ENCODE measurements around the gene CCL18. TPM values are rescaled to one million over a fixed set of nuclear protein-coding genes. Genes with fewer than 3 reads are reported as not detected.

Gene CCL18
- total and polyA plus RNA-seq, 10 of the 15 experiments (the other 5 are each of a cell fraction or from before 2014, with no cell fraction given) = 0.26 TPM; not detected in 9

DNA sequence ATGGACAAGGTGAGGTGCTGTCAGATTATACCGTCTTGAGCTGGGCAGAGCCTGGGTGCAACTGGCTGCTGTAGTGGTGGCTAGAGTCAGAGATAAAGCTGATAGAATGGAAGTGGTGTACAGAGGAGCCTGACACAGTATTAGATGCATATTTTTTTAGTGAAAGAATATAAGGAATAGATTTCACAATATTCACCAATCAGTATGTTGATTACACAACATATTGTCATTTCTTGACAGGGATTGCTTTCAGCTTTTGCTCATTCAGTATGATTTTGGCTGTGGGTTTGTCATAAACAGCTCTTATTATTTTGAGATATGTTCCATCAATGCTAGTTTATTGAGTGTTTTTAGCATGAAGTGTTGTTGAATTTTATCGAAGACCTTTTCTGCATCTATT lies 44.6 kb upstream of the CCL18 start:
- FAIRE-seq (no peak), ATAC-seq (no peak), DNase-seq (ENCODE audit: low read depth, low spot score) (no peak)
- in situ Hi-C loops (cut with MboI) = no loop called here
- no peaks in the 10 kb centered on the region; the same call in 2 of the 3 replicates for H3K9me3 ChIP-seq (replicated peaks; ENCODE audit: control insufficient read depth, insufficient read depth, low read length)
- no peak overlapping the region for H3K27ac ChIP-seq (ENCODE audit: control insufficient read depth, insufficient read depth)
- intact Hi-C loops (cut with micrococcal nuclease; ENCODE audit: unreplicated experiment) = no loop called here
- H3K36me3 ChIP-seq (ENCODE audit: control insufficient read depth in 2 of 2, insufficient read depth in 2 of 2, low read length in 1 of 2) = no peaks in the 10 kb centered on the region
- H3K4me2 ChIP-seq (ENCODE audit: control insufficient read depth, insufficient read depth) = no peak overlapping the region
- RAD21 ChIA-PET (ENCODE audit: unreplicated experiment) = no interaction called here
- POLR2A ChIA-PET = no interaction called here
- H3K4me3 ChIP-seq = no peak overlapping the region
- no peaks in the 10 kb centered on the region for H4K20me1 ChIP-seq (ENCODE audit: control insufficient read depth, insufficient read depth)
- TF ChIP-seq USF1 (IDR thresholded peaks at IDR 0.05; ENCODE audit: borderline replicate concordance, extremely low read length, insufficient read depth, low read depth, low read length) (no peak), EZH2 (IDR thresholded peaks at IDR 0.05; ENCODE audit: borderline replicate concordance, control insufficient read depth, low read depth, low read length) (no peak), ZNF217 (IDR thresholded peaks at IDR 0.05) (no peak), TCF3 (IDR thresholded peaks at IDR 0.05; ENCODE audit: borderline replicate concordance, insufficient read depth, low read depth, low read length) (no peak), YY1 (IDR thresholded peaks at IDR 0.05; ENCODE audit: low read depth, low read length) (no peak), REST (IDR thresholded peaks at IDR 0.05; ENCODE audit: low read depth, low read length) (no peak), TAF1 (IDR thresholded peaks at IDR 0.05; ENCODE audit: borderline replicate concordance, low read depth, low read length) (no peak), GATAD2B (conservative IDR thresholded peaks at IDR 0.05; ENCODE audit: low read depth) (no peak)
- TF ChIP-seq, protein P1, sequence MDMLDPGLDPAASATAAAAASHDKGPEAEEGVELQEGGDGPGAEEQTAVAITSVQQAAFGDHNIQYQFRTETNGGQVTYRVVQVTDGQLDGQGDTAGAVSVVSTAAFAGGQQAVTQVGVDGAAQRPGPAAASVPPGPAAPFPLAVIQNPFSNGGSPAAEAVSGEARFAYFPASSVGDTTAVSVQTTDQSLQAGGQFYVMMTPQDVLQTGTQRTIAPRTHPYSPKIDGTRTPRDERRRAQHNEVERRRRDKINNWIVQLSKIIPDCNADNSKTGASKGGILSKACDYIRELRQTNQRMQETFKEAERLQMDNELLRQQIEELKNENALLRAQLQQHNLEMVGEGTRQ (IDR thresholded peaks at IDR 0.05; ENCODE audit: borderline replicate concordance, low read depth, low read length) = no peak
- no peaks in the 10 kb centered on the region for H3K4me1 ChIP-seq (ENCODE audit: control insufficient read depth, insufficient read depth, low read length)
- WGBS (ENCODE audit: insufficient coverage, insufficient replicate concordance, low lambda C conversion rate, missing lambda C conversion rate) = 89% methylated on average over 2 of the region's 2 CpGs
- no peak overlapping the region for H2AFZ ChIP-seq (ENCODE audit: control insufficient read depth, low read depth, low read length)
- SMC1A ChIA-PET (ENCODE audit: uncharacterized antibody, unreplicated experiment) = interaction anchor here (1.4 to 2.0 kb wide), 2 partner anchors 42 to 50 kb away, joined by 3 to 6 read pairs; no protein-coding TSS in a partner anchor
- BruUV-seq (replicated peaks) = no TSS peak
- CTCF ChIA-PET = interaction anchor here (0.7 to 1.8 kb wide), 5 partner anchors 8 to 53 kb away, joined by 3 to 5 read pairs (median 3); no protein-coding TSS in a partner anchor
- no peak overlapping the region for H3K9ac ChIP-seq (ENCODE audit: control insufficient read depth, insufficient read depth, low read length)
- no peaks in the 10 kb centered on the region; a peak in 1 of 4 replicates for H3K27me3 ChIP-seq (replicated peaks in 1 of 2; ENCODE audit: control insufficient read depth in 2 of 2, insufficient read depth in 2 of 2, low read length in 1 of 2)
- H3K79me2 ChIP-seq (ENCODE audit: control insufficient read depth, insufficient read depth, low read length) = no peaks in the 10 kb centered on the region

Data from GM12878 (cell line).